ENCODE measurements around the gene ATP7B. TPM values are rescaled to one million over a fixed set of nuclear protein-coding genes. Genes with fewer than 3 reads are reported as not detected.

ATP7B gene
- total and polyA plus RNA-seq, 2 experiments from 2014 or later, result 2.2 to 12.8 TPM

GRCh38 chr13:51999510-51999911 is 11.7 kb downstream of the ATP7B start:
- DNase-seq (ENCODE audit: low spot score) (no peak), ATAC-seq (no peak)
- Histone ChIP-seq H3K79me2 (replicated peaks; ENCODE audit: insufficient read depth) (no peaks in the 10 kb centered on the region; the same call in 1 of the 2 replicates), H3K4me3 (peak overlapping the region; percentile 28; the same call in 1 of the 2 replicates), H3K36me3 (ENCODE audit: insufficient read depth) (no peaks in the 10 kb centered on the region), H4K20me1 (replicated peaks; ENCODE audit: insufficient read depth) (no peaks in the 10 kb centered on the region), H3K4me2 (peak overlapping the region; percentile 46), H3K4me1 (ENCODE audit: insufficient read depth) (peaks cover 26% of the 10 kb centered on the region), H3K9me2 (ENCODE audit: insufficient read depth) (no peaks in the 10 kb centered on the region), H2AFZ (no peak overlapping the region), H3K27ac (ENCODE audit: low read depth) (no peak overlapping the region), H3F3A (replicated peaks; ENCODE audit: low read depth) (no peaks in the 10 kb centered on the region), H3K27me3 (ENCODE audit: insufficient read depth) (no peaks in the 10 kb centered on the region)
- Mint-ChIP-seq H3K36me3 (ENCODE audit: low read depth) (no peaks in the 10 kb centered on the region), H3K27ac (no peak overlapping the region), H3K9me3 (no peaks in the 10 kb centered on the region), H3K27me3 (ENCODE audit: insufficient read depth, low read depth, poor library complexity) (peaks cover 17% of the 10 kb centered on the region), H3K4me3 (no peak overlapping the region), H3K4me1 (peaks cover 54% of the 10 kb centered on the region)
- TF ChIP-seq ZNF331 (CRISPR knock-in tag; IDR thresholded peaks at IDR 0.05; ENCODE audit: low read depth) (no peak), ZNF114 (CRISPR knock-in tag; IDR thresholded peaks at IDR 0.05) (no peak), NANOG (IDR thresholded peaks at IDR 0.05; ENCODE audit: borderline replicate concordance) (no peak), ETS1 (IDR thresholded peaks at IDR 0.05) (no peak), REST (IDR thresholded peaks at IDR 0.05; ENCODE audit: unreplicated experiment) (no peak), ZNF462 (CRISPR knock-in tag; IDR thresholded peaks at IDR 0.05) (no peak), CTCF (conservative IDR thresholded peaks at IDR 0.05; ENCODE audit: low read depth in 2 of 2) (no peak), EZH2 (IDR thresholded peaks at IDR 0.05; ENCODE audit: low read depth, unreplicated experiment) (no peak)
